Measurements from ENCODE around the gene UGT1A5.

UGT1A5 gene

DNA sequence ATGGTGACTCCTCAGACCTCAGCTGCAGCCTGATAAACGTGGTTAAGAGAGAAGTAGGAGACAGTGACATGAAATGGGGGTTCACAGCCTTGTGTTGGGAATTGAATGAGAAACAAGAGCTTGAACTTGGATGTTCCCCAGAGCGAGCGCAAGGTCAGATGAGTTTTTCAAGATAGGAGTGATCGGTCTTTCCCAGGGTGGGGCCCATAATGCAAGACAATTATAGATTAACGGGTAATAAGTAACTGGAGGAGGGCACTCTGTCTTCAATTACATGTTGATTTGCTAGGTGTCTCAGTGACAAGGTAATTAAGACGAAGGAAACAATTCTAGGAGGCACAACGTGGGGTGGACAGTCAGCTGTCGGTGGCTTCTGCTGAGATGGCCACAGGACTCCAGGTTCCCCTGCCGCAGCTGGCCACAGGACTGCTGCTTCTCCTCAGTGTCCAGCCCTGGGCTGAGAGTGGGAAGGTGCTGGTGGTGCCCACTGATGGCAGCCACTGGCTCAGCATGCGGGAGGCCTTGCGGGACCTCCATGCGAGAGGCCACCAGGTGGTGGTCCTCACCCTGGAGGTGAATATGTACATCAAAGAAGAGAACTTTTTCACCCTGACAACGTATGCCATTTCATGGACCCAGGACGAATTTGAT is at the start of gene UGT1A5:
Gene UGT1A5 (plus strand): TSS at position 297 of the 651 bp plus-strand sequence. CDS start 85 bp downstream, at position 382.
- DNase-seq, result no peak

DNA sequence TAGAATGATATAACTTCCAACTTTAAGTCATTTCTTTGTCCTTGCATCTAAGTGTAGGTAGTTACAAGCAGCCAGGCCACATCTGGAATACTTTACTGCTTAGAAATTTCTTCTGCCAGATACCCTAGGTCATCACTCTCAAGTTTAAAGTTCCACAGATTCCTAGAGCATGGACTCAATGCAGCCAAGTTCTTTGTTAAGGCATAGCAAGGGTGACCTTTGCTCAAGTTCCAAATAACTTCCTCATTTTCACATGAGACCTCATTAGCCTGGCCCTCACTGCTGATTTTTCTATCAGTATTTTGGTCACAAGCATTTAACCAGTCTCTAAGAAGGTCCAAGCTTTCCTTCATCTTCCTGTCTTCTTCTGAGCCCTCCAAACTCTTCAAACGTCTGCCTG is 48.8 kb upstream of the UGT1A5 start:
- DNase-seq, result no peak

DNA sequence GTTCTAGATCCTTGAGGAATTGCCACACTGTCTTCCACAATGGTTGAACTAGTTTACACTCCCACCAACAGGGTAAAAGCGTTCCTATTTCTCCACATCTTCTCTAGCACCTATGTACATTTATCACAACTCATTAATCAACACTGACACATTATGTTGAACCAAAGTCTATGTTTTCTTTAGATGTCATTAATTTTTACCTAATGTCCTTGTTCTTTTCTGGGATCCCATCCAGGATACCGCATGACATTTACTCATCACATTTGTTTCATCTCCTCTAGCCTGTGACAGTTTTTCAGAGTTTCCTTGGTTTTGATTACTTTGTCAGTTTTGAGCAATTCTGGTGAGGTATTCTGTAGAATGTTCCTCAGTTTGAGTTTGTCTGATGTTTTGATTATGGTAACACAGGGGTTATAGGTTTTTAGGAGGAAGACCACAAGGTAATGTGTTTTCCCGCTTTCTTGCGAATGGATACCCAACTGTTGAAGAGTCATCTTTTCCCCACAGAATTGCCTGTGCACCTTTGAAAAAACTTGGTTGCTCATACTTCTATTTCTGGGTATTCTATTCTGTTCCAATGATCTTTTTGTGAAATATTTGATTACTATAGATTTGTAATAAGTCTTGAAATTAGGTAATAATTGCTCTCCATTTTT is 44.0 kb upstream of the UGT1A5 start:
- DNase-seq, result no peak

DNA sequence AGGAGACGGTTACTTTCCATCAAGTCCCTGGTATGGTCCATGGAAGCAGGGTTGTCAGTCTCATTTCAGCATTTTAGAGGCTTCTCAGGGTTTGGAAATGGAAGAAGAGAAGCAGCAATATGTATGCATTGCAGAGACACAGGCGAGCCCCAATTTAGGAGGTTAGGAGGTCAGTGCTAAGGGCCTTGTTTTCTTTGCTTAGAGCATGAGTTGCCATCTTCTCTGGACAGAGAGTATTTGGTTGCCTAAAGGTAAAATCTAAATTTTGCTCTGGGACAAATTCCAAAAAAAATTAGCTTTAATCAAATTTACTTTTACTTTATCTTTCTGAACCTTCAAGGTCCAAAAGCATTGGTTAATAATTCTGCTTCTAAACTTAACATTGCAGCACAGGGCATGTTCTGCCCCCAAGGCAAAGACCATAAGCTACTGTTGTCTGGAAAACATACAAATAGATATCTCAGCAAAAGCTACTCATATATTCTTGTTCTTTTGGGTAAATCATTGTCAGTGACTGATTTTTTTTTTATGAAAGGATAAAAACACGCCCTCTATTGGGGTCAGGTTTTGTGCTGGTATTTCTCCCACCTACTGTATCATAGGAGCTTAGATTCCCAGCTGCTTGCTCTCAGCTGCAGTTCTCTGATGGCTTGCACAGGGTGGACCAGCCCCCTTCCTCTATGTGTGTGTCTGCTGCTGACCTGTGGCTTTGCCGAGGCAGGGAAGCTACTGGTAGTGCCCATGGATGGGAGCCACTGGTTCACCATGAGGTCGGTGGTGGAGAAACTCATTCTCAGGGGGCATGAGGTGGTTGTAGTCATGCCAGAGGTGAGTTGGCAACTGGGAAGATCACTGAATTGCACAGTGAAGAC is 41.2 kb upstream of the UGT1A5 start, which contains the start of gene UGT1A9:
Gene UGT1A9 (plus strand): TSS at position 609 of the 872 bp plus-strand sequence. CDS start 37 bp downstream, at position 646.
- no peak for DNase-seq

DNA sequence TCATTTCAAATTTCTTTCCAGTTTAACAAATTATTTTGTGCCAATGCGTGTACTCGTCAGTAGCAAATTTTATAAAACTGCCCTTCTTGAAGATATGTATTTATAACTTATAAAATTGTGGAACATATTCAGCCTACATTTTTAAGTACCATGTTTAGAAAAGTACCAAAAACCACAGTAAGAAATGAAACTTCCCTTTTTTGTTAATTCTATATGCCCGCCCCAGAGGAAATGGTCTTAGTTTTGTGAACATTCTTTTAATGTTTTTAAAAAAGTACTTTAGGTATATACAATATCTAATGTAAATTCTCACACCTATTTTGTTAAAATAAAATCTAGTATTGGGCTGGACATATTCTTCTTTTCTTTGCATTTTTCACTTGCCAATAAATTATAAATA is 39.8 kb upstream of the UGT1A5 start:
- DNase-seq, result no peak

DNA sequence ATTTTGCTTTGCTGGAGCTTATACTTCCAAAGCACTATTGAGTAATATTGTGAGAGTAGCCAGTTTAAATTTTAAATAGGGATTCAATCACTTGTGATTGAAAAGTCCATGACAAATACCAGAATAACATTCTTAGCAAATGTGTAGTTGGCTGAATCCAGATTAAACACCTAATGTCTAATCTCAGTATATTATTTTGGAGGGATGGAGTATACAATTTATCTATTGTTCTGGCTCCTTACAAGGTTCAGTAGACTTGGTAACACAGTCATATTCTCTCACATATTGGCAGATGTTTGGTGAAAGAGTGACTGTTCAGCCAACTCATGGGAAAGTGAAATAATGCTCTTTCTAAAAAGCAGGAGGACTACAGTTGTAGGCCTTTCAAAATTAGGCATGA is 38.8 kb upstream of the UGT1A5 start:
- no peak for DNase-seq

DNA sequence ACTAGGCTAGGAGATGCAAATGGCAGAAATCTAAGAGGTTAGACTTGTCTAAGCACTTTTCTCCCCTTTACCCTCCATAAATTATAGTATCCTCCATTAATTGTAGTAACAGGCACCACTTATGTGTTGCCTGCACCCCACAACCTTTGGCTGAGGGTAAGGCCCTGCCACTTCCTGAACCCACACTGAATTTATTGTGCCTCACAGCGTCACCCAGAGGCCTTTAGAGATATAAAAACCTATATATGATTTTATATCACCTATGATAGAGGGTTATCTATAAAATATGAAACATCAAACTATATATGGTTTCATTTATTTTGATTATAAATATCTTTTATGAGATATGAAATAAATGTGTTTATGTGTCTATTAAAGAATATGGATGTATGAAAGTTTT is 38.4 kb upstream of the UGT1A5 start:
- no peak for DNase-seq

DNA sequence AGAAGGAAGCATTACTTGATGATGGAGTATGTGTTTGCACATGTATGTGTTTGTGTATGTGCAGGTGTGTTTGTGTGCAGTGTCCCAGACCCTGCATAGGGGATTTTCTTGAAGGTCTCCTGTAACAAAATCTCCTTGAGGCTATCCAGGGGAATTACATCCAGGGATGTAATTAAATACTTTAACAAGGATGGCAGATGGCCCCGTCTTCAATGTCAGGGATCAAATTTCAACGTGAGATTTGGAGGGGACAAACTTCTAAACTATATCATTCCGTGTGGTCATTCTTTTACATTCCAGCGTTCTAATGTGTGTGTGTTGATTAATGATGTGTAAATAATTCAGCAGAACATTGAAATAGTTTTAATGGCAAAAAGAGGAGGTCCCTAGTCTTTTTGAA is 37.7 kb upstream of the UGT1A5 start:
- DNase-seq, result no peak

DNA sequence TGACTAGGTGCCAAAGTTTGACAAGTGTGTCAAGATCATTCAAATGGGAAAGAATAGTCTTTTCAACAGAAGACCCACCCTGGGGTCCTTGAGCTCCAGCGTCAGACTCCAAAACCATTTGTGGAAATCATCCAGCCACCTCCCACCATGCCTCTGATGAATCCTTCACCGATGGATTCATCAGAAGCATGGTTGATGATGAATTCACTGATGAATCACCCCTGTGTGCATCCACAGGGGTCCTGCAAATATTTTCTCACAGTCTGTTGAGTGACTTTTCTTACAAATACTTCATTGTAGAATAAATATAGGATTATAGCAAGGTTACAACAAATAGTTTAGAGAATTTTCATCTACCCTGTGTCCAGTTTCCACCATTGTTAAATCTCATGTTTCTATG is 36.7 kb upstream of the UGT1A5 start:
- no peak for DNase-seq

DNA sequence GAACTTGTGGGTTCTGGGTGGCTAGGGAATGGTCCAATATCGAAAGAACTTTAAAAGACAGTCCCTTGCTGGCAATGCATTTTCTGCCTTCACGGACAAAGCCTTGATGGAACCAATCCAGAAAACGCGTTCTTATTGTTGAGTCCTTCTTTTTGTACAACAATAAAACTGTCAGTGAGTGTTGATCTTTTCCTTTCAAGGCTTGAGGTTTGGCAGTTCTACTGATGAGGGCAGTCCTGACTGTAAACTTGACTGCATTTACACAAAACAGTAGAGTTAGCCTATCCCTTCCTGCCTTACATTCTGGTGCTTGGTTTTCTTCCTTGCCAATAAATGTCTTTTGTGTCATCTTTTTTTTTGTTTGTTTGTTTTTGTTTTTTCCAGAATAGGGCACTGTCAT is 33.5 kb upstream of the UGT1A5 start:
- no peak for DNase-seq

DNA sequence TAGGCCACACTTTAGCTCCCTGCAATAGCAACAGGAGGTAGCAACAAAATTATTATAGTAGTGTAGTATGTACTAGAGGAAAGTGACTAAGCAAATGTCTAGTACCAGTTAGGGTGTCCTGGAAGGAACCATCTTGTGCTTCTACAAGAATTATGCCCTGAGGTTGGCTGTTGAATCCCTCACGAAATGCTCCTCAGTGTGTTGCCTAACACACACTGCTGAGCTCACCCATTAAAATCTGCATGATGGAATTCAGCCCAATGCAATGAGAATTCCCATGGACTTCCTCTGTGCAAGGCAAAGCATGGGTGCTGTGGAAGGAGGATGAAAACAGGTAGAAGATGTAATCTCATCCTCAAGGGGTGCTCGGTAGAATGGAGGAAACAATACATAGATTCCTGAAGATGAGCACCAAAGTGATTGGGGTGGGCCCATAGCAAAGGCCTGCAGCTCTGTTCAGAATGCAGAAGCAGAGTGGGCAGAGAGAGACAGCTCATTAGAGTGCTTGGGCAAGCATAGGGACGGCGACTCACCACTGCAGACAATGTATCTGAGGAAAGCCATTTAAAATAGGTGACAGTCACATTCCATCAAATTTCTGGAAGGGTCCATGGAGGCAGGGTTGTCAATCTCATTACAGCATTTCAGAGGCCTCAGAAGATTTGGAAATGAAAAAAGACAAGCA is 32.2 kb upstream of the UGT1A5 start:
- DNase-seq, result no peak

DNA sequence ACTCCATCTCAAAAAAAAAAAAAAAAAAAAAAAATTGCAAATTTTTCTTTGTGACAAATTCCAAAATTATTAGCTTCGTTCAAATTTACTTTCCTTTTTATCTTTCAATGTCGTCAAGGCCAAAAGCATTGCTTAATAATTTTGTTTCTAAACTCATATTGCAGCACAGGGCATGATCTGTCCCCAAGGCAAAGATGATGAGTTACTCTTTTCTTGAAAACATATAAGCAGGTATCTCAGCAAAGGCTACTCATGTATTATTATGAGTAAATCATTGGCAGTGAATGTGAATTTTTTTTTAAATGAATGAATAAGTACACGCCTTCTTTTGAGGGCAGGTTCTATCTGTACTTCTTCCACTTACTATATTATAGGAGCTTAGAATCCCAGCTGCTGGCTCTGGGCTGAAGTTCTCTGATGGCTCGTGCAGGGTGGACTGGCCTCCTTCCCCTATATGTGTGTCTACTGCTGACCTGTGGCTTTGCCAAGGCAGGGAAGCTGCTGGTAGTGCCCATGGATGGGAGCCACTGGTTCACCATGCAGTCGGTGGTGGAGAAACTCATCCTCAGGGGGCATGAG is 31.1 kb upstream of the UGT1A5 start, which contains the start of gene UGT1A7:
Gene UGT1A7 (plus strand): TSS at position 381 of the 579 bp plus-strand sequence. CDS start 37 bp downstream, at position 418.
- DNase-seq, result no peak

DNA sequence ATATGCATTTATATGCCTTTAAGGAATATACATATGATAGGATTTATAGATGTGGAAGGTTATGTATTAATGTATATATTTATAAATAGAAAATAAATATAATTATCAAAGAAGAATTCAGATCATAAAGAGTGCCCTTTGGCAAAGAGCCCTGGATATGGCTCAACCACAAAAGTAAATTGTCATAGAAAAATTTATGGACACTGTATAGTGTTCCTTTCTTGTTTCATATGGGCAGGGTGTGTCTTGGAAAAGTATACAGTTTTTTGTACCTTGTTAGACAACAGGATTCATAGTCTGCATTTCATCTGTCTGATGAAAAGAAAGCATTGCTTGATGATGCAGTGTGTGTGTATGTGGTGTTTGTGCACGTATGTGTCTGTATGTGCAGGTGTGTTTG is 28.1 kb upstream of the UGT1A5 start:
- DNase-seq, result no peak

DNA sequence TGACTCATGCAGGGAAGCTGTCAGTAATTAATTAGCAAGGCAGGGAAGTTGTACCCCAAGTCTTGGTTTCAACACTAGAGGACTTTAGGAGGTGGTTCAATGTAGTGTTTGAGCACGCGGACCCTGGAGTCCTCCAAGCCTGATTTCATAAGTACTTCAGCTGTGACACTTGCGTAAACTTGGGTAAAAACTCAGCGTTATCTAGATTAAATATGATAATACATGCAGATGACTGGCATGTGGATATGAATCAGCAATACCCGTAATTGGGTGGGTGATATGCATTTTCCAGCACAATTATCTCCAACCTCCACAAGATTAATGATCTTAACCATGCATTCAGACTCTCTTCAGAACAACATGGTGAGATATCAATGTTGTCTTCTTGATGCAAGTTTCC is 25.8 kb upstream of the UGT1A5 start:
- DNase-seq, result no peak

DNA sequence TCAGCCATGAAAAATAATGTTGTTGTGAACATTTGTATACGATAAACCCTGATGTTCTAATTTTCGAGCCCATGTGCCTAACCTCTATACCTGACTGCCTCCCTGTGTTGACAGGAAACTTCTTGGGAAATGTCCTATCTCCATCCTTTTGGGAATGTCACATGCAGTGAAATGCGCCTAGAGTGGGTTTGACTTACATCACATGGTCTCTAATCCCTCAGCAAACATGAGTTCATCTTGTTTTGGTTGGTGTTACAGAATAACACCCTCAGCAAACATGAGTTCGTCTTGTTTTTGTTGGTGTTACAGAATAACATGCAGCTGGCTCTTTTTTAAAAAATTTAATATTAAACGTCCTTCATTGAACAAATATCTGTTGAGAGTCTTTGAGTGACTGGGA is 24.4 kb upstream of the UGT1A5 start:
- no peak for DNase-seq

DNA sequence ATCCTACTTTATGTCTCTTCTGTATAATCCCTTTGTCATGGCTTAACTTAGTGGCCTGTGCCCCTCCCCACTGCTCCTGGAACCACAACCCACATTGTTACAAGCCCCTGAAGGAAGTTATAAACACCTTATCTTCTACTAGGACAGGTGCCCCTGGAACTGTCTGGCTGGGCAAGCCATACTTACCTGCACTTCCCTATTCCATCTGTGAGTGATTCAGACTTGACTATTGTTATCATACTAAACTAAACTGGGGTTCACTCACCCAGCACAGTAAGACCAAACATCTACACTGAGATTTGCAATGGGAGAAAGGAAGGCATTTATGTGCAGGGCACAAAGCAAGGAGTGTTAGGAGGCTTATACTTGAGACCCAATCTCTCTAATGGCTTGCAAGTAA is 23.7 kb upstream of the UGT1A5 start:
- no peak for DNase-seq

DNA sequence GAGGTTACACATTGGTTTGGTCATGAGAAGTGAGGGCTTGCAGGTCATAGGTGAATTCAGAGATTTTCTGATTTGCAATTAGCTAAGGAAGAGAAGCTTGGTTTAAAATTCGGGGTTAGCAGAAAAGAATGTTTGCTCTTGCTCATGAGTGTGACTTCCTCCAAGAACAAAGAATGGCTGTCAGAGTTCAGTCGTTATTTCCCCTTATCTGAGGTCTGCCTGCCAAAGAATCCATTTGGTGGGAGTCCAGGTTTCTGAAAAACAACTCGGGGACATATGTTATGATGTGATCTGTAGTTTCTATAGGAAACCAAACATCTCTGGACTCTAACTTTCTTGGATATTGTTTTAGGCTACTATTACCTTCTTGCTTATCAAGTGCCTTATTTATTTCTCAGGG is 23.2 kb upstream of the UGT1A5 start:
- no peak for DNase-seq

DNA sequence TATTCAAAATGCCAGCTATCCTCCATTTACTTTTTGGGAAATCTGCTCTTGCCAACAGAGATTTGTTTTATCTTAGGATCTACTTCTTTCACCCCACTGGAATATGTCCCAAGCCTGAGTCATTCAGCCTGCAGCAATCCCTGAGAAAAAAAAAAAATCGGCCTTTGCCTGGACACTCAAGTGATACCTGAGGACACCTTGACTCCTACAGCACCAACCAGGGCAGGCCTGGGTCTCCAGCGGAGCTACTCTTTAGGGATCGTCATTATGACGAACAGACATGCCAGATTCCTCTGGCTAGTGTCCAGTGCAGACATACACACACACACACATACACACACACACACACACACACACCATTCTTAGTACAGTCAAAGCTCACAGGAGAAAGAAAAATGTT is 22.3 kb upstream of the UGT1A5 start:
- DNase-seq, result no peak

DNA sequence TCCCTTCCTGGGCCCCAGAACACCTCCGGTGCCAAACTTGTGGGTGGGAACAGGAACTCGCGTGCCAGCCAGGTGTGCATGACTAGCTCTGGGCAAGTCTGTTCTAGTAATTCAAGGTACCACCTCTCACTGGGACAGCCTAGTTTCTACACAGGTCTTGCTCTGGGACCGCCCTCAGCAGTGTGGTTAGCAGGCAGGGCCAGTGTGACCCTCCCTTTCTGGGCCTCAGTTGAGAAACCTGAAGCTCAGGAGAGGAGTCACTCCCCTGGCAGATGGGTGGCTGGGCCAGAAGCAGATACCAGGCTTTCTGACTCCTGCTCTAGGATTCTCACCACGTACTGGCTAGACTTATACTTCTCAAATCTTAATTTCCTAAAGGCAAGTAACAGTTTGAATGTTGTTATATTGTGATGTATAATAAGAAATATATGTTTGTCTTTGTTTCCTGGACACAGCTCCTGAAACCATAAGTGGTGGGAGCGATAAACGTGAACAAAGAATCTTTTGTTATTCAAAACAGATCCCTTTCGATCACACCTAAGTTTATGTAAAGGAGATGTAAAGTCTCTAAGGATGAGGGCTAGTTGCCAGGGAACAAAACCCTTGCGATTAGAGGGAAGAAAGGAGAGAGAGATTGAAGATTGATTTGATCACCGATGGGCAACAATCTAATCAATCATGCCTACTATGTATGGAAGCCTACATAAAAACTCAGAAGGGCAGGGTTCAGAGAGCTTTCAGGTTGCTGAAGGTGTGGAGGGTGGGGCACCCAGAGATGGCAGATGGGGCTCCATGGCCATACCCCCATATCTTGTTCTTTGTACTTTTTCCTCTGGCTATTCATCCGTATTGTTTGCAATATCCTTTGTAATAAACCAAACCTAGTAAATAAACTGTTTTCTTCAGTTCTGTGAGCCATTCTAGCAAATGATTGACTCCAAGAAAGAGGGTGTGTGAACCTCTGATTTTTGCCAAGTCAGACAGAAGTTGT is 21.0 kb upstream of the UGT1A5 start:
- no peak for DNase-seq

DNA sequence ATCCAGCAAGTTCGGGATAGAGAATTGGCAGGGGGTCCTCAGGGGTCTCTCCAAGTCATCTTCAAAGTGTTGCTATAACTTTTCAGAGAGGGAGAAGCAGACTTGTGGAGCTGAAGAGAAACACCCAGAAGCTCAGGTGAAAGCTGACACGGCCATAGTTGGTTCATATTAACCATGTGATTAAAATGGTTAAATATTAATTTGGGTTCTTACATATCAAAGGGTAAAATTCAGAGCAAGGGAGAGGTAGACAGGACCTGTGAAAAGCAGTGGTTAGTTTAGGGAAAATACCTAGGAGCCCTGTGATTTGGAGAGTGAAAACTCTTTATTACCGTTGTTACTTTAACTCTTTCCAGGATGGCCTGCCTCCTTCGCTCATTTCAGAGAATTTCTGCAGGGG is 20.1 kb upstream of the UGT1A5 start, which contains the start of gene UGT1A6:
Gene UGT1A6 (plus strand): TSS at position 243 of the 400 bp plus-strand sequence. CDS start 115 bp downstream, at position 358.
- no peak for DNase-seq

DNA sequence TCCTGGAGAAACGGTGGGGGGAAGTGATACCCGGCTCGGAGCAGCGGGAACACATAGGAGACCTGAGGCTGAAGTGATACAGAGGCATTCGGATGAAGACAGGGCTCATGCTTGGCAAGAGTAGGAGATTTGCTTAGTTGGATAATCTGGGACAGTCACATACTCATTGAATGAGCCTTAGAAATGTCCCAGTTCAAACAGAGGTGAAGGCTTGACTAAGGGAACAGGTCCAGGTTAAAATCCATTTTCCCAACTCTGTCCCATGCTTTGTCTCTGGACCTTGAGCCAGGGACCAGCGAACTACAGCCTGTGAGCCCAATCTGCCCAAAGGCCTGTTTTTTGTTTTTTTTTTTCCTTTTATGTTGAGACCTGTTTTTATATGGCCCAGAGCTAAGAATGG is 18.7 kb upstream of the UGT1A5 start:
- no peak for DNase-seq
